SK-N-SH treated with all-trans-retinoic acid at 6 μM for 48 hours (cell line): Measurements from ENCODE around the gene CTSC.

Experiments used
- ATAC-seq: fragments of 200-7000 bp; cut with Tn5 transposase; 3 replicates; pipeline ENCODE4 v1.9.1; 2020; ENCODE audit warnings: mild to moderate bottlenecking, moderate library complexity
- CSDC2 ChIP-seq: fragments of 250-450 bp; sonication (Bioruptor Pico); IDR thresholded peaks from 2 replicates; pipeline ENCODE4 v1.5.0; 2020; ENCODE audit warnings: mild to moderate bottlenecking, moderate library complexity
- GLIS3 ChIP-seq: fragments of 250-450 bp; sonication (Bioruptor Pico); IDR thresholded peaks from 2 replicates; pipeline ENCODE4 v1.5.0; 2020; ENCODE audit warnings: mild to moderate bottlenecking, moderate library complexity
- ISL1 ChIP-seq: fragments of 250-450 bp; sonication (Bioruptor Pico); IDR thresholded peaks from 2 replicates; pipeline ENCODE4 v2.1.2; 2022; ENCODE audit warnings: mild to moderate bottlenecking, moderate library complexity
- OSR1 ChIP-seq: fragments of 250-450 bp; sonication (Bioruptor Pico); IDR thresholded peaks from 2 replicates; pipeline ENCODE4 v1.8.0; 2022; ENCODE audit warnings: moderate library complexity, mild to moderate bottlenecking, inconsistent platforms
- PPARA ChIP-seq: fragments of 250-450 bp; sonication (Bioruptor Pico); IDR thresholded peaks from 2 replicates; pipeline ENCODE4 v1.5.0; 2020; ENCODE audit warnings: mild to moderate bottlenecking, borderline replicate concordance
- RARB ChIP-seq: fragments of 250-450 bp; sonication (Bioruptor Pico); IDR thresholded peaks from 2 replicates; pipeline ENCODE4 v1.8.0; 2021; ENCODE audit warnings: mild to moderate bottlenecking, moderate library complexity
- SNAI2 ChIP-seq: fragments of 250-450 bp; sonication (Bioruptor Pico); IDR thresholded peaks from 2 replicates; pipeline ENCODE4 v1.5.0; 2020; ENCODE audit warnings: mild to moderate bottlenecking, moderate library complexity
- TCF4 ChIP-seq: fragments of 250-450 bp; sonication (Bioruptor Pico); IDR thresholded peaks from 2 replicates; pipeline ENCODE4 v1.8.0; 2021; ENCODE audit warnings: mild to moderate bottlenecking, moderate library complexity, borderline replicate concordance
- ZC3H10 ChIP-seq: fragments of 250-450 bp; sonication (Bioruptor Pico); IDR thresholded peaks from 2 replicates; pipeline ENCODE4 v1.5.1; 2021; ENCODE audit warnings: mild to moderate bottlenecking, moderate library complexity
- ZFP3 ChIP-seq: fragments of 250-450 bp; sonication (Bioruptor Pico); IDR thresholded peaks from 2 replicates; pipeline ENCODE4 v1.5.0; 2020; ENCODE audit warnings: mild to moderate bottlenecking, moderate library complexity
- ZFP30 ChIP-seq: fragments of 450-650 bp; formaldehyde crosslinking; IDR thresholded peaks from 2 replicates; pipeline ENCODE4 v1.5.0; 2022; ENCODE audit warnings: mild to moderate bottlenecking, moderate library complexity
- ZNF565 ChIP-seq: fragments of 450-650 bp; formaldehyde crosslinking; conservative IDR thresholded peaks from 2 replicates; pipeline ENCODE4 v1.5.0; 2020; ENCODE audit warnings: low read depth, mild to moderate bottlenecking, moderate library complexity
- ZNF70 ChIP-seq: fragments of 450-650 bp; formaldehyde crosslinking; IDR thresholded peaks from 2 replicates; pipeline ENCODE4 v1.5.0; 2020; ENCODE audit warnings: mild to moderate bottlenecking, moderate library complexity
- TF ChIP-seq, protein P1 (sequence below): fragments of 250-450 bp; sonication (Bioruptor Pico); IDR thresholded peaks from 2 replicates; pipeline ENCODE4 v1.8.0; 2020; ENCODE audit warnings: mild to moderate bottlenecking, moderate library complexity, borderline replicate concordance
- TF ChIP-seq, protein P2 (sequence below): fragments of 250-450 bp; sonication (Bioruptor Pico); IDR thresholded peaks from 2 replicates; pipeline ENCODE4 v1.5.1; 2020; ENCODE audit warnings: low read depth, mild to moderate bottlenecking, moderate library complexity
- TF ChIP-seq, protein P3 (sequence below): fragments of 250-450 bp; sonication (Bioruptor Pico); IDR thresholded peaks from 2 replicates; pipeline ENCODE4 v1.8.0; 2021; ENCODE audit warnings: low read depth, mild to moderate bottlenecking, moderate library complexity, borderline replicate concordance

CTSC gene

DNA sequence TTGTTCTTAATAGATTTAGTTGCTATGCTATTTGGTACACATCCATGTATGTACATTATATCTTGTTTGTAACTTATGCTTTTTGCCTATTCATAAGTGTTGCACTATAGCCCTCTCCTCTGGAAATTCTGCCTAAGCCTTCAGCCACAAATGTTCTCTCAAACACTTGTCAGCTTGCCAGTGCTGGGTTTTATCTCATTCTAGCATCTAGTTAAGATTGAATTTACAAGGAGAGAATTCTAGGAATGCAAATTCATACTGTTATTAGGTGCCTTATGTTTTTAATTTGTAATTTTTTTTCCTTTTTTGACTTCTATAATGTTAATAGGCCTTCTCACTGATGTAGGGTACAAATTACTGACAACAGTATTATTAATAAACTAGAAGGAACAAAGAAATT, 14.6 kb upstream of the CTSC start (continued):
- TF ChIP-seq, protein P1, sequence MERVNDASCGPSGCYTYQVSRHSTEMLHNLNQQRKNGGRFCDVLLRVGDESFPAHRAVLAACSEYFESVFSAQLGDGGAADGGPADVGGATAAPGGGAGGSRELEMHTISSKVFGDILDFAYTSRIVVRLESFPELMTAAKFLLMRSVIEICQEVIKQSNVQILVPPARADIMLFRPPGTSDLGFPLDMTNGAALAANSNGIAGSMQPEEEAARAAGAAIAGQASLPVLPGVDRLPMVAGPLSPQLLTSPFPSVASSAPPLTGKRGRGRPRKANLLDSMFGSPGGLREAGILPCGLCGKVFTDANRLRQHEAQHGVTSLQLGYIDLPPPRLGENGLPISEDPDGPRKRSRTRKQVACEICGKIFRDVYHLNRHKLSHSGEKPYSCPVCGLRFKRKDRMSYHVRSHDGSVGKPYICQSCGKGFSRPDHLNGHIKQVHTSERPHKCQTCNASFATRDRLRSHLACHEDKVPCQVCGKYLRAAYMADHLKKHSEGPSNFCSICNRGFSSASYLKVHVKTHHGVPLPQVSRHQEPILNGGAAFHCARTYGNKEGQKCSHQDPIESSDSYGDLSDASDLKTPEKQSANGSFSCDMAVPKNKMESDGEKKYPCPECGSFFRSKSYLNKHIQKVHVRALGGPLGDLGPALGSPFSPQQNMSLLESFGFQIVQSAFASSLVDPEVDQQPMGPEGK (CRISPR knock-in tag), result no peak
- TF ChIP-seq GLIS3 (CRISPR knock-in tag), result no peak
- TF ChIP-seq ZNF70 (CRISPR knock-in tag), result no peak
- no peak for TF ChIP-seq OSR1 (CRISPR knock-in tag)
- no peak for TF ChIP-seq SNAI2 (CRISPR knock-in tag)
- TF ChIP-seq, protein P2, sequence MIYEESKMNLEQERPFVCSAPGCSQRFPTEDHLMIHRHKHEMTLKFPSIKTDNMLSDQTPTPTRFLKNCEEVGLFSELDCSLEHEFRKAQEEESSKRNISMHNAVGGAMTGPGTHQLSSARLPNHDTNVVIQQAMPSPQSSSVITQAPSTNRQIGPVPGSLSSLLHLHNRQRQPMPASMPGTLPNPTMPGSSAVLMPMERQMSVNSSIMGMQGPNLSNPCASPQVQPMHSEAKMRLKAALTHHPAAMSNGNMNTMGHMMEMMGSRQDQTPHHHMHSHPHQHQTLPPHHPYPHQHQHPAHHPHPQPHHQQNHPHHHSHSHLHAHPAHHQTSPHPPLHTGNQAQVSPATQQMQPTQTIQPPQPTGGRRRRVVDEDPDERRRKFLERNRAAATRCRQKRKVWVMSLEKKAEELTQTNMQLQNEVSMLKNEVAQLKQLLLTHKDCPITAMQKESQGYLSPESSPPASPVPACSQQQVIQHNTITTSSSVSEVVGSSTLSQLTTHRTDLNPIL, result no peak
- TF ChIP-seq ZFP30 (CRISPR knock-in tag), result no peak
- TF ChIP-seq CSDC2 (CRISPR knock-in tag), result no peak

DNA sequence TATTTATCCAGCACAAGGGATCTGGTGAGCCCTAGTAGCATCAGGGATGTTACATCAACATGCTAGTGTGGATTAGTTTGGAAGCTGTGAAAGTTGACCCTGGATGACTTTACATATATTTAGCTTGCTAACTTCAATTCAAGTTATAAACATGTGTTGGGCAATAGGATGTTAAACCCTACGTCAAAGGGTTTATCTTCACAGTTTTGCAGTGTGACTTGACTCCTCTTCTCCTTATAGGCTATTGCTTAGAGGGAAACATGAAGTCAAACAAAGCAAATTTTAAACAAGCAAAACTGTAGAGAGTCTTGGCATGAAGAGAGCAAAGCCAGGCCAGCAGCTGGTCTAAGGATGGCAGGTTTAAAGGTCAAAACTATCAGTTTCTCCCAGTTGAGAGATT, 11.3 kb upstream of the CTSC start:
- TF ChIP-seq GLIS3 (CRISPR knock-in tag), result no peak
- TF ChIP-seq PPARA (CRISPR knock-in tag), result no peak
- no peak for TF ChIP-seq ZNF70 (CRISPR knock-in tag)
- no peak for TF ChIP-seq ZFP30 (CRISPR knock-in tag)
- TF ChIP-seq, protein P3, sequence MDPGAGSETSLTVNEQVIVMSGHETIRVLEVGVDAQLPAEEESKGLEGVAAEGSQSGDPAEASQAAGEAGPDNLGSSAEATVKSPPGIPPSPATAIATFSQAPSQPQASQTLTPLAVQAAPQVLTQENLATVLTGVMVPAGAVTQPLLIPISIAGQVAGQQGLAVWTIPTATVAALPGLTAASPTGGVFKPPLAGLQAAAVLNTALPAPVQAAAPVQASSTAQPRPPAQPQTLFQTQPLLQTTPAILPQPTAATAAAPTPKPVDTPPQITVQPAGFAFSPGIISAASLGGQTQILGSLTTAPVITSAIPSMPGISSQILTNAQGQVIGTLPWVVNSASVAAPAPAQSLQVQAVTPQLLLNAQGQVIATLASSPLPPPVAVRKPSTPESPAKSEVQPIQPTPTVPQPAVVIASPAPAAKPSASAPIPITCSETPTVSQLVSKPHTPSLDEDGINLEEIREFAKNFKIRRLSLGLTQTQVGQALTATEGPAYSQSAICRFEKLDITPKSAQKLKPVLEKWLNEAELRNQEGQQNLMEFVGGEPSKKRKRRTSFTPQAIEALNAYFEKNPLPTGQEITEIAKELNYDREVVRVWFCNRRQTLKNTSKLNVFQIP (CRISPR knock-in tag), result no peak
- TF ChIP-seq, protein P2, result no peak
- TF ChIP-seq, all 23 proteins: peak for 0
- ATAC-seq, result no peak

DNA sequence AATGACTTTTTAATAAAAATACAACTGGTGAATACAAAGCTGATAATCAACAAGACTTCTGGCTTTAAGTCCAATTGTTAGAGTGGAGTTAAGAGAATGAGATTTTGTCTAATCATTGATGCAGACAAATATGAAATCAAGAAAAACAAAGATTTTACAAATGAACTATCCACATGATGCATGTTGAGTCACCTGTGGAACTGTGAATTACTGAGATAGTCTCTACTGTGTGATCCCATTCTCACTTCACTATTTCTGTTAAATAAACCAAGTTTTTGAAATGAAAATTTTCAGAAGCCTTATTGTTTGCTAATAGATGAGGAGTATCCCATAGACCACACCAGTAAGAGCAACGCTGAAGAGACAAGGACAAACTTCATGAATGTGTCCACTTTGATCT, 8.4 kb upstream of the CTSC start:
- no peak for ATAC-seq
- TF ChIP-seq ISL1 (CRISPR knock-in tag) (no peak), ZFP30 (CRISPR knock-in tag) (no peak), ZFP3 (CRISPR knock-in tag) (no peak), TCF4 (CRISPR knock-in tag) (no peak), RARB (no peak), GLIS3 (CRISPR knock-in tag) (no peak), CSDC2 (CRISPR knock-in tag) (no peak), ZC3H10 (no peak), ZNF70 (CRISPR knock-in tag) (no peak)
- TF ChIP-seq, protein P1 (CRISPR knock-in tag), result no peak
- TF ChIP-seq, protein P2, result no peak

DNA sequence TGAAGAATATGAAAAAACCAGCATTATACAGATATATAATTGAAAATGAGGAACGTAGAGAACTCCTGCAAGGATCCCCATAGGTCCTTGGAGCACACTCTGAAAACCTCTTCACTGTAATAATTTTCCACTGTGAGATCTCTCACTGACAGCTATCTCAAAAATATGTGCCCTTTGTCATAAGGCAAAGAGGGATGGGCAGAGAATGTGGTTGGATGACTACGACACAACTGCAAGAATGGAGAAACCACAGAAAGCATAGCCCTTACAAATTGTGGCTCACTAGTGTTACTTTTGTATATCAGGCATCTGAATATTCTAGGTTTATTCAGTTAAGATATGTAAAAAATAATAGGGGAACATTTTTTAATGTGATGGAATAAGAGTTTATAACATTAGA, 7.9 kb upstream of the CTSC start:
- no peak for ATAC-seq
- TF ChIP-seq CSDC2 (CRISPR knock-in tag) (no peak), OSR1 (CRISPR knock-in tag) (no peak), ZFP3 (CRISPR knock-in tag) (no peak), ZNF70 (CRISPR knock-in tag) (no peak), TCF4 (CRISPR knock-in tag) (no peak), RARB (no peak), SNAI2 (CRISPR knock-in tag) (no peak), ZNF565 (CRISPR knock-in tag) (no peak), ZFP30 (CRISPR knock-in tag) (no peak), PPARA (CRISPR knock-in tag) (no peak), ZC3H10 (no peak)
- TF ChIP-seq, protein P1 (CRISPR knock-in tag), result no peak
- TF ChIP-seq, protein P2, result no peak
- TF ChIP-seq, protein P3 (CRISPR knock-in tag), result no peak
